Right renal pelvis (tissue), 4 donors: ENCODE results near the gene GTF2F2. TPM values are rescaled to one million over a fixed set of nuclear protein-coding genes. Genes with fewer than 3 reads are reported as not detected.

Source experiments
- DNase-seq, 4 donors: peaks; one replicate each; pipeline ENCODE4 v3.0.0-alpha.2; 2013; ENCODE audit warnings: low read depth in 4 of 4, low spot score in 3 of 4, missing footprints in 1 of 4
- polyA plus RNA-seq, 4 donors: library from polyadenylated mRNA; unstranded; fragments of 120-200 nt; gene quantifications; one replicate each; pipeline ENCODE4 v1.2.1, GENCODE V29; 2013; ENCODE audit not compliant: insufficient read length in 4 of 4

GTF2F2 gene
- polyA plus RNA-seq, 4 donors, result 28.3 to 30.5 (median 29.8) TPM

DNA sequence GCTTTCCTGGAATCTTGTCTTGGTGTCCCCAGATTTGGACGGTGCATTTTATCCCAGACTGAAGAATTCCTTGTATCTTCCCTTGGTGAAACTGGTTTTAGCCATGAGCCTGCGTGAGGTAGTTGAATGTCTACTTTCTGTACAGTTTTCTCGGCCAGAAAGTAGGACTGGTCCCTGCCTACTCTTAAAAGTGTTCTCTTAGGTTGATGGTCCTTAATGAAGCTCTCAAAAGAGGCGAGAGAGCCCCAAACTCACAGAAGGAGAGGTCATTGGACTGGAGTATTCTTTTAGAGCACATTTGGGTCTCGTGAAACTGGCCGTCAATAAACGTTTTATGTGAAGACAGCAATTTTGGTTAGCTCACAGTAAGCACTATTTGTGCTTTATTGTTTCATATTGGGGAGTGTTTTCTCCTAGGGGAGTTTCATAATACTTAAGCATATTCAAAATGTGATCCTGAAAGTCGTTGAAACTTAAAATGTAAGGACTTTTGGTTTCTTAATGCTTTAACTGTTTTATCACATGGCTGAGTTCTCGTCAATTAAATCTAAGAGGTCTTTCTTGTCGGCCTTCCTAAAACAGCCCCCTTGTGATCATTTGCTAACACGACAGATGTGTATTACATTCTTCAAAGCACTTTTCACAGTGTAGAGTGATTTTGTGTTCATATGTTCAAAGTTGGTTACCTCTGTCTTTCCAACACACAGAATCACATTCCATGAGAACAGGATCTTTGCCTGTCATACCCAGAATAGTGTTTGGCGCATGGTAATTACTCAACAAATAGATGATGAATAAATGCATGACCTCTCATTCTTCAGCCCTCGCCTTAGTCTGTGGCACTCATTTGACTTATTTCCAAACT lies 889 bp downstream of the GTF2F2 start:
- DNase-seq, result peak in 1 of 4 donors; percentile 15

DNA sequence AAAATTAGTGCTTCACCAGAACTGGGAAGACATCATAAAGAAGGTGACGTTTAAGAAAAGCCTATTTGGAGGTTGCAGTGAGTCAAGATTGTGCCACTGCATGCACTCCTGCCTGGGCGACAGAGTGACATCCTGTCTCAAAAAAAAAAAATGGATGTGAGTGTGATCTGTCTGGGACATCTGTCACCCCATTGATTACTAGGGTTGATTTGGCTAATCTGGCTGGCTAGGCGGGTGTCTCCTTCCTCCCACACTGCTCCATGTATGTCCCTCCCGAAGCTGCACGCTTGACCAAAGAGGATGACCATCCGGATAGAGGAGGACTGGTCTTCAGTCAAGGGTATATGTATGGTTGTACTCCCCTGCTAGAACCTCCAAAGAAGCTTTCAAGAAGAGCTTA lies 2.6 kb downstream of the GTF2F2 start:
- DNase-seq, result no peak

DNA sequence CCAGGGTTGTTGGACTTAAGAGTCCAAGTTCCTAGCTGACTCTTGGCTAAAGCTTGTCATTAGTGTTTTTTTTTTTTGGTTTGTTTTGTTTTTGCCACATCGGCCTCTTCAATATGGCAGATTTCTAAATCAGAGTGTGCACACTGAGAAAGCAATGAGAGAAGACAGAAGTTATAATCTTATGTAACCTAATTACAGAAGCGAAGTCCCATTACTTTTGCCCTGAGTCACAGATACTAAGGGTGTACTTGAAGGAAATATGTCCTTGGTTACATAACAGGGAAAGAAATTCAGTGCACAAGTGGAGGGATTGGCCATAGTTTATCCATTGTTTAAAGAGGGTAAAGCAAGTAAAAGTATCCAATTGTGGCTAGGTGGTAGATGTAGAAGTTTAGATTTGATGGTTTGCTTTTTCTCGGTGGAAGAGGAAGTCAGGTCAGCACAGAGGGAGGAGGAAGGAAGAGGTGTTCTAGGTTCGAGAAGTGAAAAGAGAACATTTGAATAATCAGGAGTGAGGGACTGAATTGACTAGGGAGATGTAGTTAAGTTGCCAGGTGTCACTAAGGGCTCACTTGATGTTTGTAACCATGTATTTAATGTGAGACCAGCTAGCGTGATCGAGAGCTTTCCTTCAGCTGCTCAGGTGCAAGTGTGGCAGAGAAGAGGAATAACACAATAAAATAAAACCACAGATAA lies 12.2 kb downstream of the GTF2F2 start:
- no peak for DNase-seq

DNA sequence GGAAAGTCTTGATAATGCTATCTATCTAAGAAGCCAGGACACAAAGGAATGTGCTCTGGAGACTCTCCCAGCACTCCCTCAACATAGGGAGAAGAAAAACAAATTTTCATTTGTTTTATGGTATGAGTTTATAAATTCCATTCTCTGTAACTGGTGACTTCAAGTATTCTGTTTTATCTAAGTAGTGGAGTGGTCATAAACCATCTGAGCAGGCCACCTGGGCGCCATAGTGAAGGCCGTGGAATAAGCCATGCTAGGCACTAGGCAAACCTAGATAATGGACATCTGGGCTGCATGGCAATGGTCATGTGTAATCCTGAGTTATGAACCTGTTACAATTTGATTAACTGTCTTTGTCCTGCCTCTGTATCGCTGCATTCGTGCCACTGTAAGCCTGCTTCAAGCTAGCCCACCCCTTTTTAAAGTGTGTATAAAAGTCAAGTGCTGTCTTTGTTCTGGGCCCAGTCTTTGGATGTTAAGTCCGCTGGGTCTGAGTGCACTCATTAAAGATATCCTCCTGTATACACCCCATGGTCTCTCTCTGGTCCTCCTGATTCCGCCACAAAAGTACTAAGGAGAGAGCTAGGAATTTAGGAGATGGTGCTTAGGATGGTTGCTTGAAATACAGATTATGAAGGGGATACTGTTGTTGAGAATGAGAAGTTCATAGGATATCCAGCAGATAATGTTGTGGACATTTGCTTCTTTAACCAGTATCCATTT lies 13.2 kb downstream of the GTF2F2 start:
- DNase-seq, result no peak

DNA sequence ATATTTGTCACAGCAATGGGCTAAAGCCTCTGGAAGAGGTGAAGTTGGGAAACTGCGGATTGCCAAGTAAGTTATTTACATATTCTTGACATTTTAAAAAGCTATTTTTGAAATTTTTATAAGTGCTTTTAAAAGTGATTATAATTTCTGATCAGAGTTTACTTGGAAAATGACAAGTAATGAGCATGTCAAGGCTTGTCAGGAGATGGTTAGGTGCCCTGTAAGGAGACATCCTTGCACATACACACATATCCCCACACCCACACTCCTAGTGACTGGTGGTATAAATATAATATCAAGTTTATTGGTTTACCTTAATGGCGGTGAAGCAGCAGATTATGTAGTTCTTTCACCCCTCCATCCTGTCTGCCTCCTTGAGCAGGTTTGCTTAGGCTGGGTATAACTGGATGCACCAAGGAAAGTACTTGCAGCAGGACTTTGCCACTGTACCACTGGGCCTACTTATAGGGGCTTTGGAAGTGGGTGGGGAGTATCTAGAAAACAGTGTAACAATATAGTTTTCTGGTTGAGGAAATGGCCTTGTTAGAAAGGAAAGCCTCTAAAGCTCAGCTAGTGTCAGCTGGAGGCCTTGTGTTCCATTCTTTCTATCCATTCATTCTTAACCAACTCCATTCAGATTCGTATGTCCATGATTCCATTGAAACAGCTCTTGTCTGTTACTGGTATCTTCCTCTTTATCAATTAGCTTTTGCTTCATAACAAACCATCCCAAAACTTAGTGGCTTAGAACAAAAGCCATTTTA lies 16.6 kb downstream of the GTF2F2 start:
- DNase-seq, result no peak

DNA sequence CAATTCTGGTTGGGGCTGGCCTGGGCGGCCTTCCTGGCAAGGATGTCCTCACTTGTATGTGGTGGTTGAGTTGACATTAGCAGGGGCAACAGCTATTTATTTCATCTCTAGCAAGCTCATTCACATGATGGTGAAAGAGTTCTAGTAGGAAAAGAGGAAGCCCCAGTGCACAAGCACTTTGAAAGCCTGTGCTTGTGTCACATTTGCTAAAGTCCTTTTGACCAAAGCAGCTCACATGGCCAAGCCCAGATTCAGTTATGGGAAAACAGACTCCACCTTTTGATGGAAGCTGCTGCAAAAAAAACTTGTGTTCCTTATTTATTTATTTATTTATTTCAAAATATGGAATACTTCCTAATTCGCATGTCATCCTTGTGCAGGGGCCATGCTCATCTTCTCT lies 17.2 kb downstream of the GTF2F2 start:
- no peak for DNase-seq

DNA sequence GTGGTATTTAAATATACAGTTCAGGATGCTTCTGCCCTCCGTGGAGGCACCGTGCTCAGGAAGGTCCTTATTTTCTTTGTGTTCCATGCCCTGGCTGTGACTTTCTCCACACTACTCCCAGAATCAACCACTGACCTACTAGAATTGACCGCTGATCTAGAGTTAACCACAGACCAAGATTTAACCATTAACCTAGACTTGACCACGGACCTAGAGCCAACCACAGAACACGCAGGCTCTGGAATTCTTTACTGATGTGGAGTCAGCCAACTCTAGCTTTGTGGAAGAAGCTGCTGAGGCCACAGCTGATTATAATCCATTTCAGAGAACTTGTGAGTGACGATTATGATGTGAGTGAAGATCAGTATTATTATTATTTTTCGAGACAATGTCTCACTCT lies 18.0 kb downstream of the GTF2F2 start:
- no peak for DNase-seq

DNA sequence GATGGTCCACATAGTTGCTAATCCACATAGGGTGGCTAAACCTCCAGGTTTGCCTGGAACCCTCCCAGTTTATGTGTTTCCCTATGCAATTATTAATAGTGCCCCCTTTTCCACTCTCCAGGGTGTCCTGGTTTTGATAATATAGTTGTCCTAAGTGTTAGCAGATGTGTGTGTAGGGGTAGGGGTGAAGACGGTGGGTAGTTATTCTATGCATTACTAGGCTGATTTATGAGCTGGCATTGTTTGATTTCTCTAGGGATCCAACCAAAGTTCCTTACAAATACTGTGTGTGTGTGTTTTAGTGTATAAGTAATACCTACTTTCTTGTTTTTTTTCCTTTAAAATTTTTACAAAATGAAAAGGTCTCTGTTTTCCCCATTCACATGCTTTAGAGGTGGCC lies 21.1 kb downstream of the GTF2F2 start:
- no peak for DNase-seq

DNA sequence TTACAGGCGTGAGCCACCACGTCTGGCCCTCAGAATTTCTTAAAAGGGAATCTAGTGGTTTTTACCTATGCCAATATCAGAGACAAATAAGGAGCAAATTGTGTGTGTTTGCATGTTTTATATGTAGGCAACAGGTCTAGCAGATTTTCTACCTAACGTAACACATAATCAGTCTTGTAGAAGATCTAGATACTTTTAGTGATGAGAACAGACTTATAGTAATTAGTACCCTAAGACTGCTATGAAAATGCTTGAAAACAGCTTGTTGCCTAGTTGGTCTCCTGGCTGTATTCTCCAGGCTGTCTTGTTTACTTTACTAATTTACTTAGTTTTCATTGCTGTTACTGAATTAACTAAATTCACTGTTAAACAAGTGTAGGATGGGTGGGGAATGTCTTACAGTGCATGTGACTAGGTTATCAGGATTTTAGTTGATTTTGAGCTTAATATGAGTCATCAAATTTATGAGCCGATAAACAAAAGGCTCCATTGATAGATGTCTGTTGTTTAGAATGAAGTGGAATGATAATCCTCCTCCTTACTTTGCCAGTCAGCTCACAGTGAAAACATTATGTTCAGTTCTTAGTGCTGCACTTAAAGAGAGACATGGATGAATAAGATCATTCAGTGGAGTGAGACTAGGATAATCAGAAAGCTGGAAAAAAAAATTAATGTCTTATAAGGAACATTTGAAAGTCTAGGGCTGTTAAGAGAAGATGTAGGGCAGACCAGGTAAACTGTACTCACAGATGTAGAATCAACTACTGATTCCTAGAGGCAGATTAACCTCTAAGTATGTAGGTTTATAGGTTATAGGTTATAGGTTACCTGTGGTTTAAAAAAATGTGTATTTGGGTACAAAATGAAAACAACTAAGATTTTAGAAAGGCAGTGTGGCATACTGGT lies 22.4 kb downstream of the GTF2F2 start:
- no peak for DNase-seq

DNA sequence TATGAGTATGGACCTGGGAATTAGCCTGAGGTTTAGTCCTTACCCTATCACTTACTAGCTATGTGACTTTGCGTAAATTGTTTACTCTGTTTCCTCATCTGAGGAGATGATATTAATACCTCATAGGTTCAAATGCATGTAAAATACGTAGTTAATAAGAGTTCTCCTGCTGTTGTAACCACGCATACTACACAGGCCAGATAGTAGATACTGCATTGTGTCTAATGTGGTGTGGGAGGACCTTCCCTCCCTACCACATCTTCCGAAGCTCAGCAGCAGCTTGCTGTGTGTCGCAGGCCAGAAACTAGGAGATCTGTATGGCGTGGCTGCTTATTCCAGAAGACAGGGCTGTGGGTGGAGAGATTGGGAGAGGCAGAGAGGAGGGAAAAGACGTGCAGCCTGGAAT lies 23.0 kb downstream of the GTF2F2 start:
- DNase-seq, result no peak

DNA sequence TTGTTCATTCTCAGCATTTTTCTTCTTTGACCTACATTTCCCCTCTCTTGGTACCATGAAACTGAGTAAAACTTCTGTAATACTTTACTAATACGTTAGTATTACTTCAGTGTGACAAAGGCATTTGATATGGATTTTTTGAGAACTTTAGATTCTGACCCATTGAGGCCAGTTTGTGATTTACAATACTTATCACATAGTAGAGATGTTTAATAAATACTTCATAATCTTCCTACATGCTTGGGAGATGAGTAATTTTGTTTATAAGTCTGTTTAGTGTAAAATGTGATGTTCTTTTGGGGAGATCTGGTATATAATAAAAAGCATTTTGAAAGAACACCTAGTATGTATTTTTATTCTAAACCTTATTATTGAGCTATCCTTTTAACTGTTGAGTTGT lies 29.7 kb downstream of the GTF2F2 start:
- DNase-seq, result no peak

DNA sequence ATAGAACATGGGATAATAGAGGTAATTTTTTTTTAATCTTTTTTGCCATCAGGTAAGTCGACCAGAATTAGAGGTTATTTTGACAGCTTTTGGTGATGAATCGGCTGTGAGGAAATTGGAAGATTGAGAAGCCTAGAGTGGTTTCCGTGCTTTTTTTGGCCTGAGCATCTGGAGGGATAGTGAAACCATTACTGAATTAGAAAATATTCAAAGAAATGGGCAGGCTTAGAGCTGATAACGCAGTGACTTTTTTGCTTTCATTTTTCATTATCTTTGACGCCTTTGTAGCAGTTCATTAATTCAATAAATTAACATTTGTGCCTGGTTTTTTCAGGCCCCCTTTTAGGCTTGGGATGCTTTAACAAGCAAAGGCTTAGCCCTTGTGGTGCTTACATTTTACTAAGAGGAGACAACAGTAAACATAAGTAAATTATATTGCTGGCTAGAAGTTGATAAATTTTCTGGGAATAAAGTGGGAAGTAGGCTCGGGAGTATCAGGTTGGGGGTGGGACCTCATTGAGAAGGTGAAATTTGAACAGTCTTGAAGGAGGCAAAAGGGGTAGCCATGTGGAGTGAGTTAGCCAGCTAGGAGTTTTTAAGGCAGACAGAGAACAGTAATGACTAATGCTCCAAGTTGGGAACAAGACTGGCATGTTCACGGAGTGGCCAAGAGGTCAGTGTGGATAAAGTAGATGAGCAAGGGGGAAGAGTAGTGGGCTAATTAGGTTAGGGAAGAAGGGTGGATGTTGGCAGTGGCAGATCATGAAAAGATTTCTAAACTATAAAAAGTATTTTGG lies 36.5 kb downstream of the GTF2F2 start:
- DNase-seq, result no peak

DNA sequence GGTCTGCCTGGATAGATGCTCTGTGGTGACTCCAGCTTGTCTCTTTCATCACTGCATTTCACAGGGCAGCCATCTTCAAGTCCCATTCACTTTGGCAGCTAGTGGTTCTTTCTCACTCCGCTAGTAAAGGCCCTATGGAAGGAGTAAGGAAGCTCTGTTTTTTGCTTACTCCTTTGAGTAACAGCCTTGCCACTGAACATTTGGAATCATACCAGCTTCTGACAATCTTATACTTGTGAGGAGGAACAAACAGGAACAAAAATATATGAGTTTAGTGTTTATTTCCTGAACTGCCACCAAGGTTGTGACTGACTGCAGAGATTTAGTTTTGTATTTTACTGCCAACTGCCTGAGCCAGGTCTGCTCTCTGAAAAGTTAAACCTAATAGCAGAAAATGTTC lies 41.9 kb downstream of the GTF2F2 start:
- no peak for DNase-seq

DNA sequence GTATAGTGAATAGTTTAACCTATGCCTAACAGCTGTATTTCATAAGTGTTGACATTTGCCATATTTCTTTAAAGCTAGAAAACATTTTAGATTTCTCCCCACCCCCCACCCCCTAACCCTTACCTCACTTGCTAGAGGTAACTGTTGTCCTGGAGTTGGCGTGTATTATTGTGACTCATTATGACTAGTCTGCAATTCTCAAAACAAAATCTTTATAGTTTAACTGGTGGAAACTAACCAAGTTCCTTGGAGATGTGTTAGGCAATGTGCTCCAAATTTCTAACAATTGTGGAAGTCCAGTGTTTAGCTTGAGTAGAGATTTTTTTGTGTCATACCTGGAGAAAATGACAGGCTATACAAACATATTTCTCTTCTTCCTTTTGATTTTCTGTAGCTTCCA lies 42.5 kb downstream of the GTF2F2 start:
- no peak for DNase-seq

DNA sequence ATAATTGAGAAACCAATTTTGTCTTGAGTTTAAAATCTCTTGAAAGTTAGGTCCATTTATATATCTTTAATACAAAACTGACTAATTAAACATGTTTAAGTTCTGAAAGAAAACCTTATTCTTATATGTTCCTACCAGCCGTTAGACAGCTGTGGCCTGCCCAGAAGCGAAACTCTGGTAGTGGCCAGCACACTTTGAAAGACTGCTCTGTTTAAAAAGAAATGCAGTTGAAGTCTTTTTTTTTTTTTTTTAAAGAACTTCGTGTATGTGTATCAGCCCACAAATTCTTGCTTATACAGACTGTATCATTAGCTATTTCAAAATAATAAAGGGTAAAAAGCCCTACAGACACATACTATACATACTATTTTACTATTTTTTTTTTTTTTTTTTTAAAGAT lies 46.5 kb downstream of the GTF2F2 start:
- DNase-seq, result no peak

DNA sequence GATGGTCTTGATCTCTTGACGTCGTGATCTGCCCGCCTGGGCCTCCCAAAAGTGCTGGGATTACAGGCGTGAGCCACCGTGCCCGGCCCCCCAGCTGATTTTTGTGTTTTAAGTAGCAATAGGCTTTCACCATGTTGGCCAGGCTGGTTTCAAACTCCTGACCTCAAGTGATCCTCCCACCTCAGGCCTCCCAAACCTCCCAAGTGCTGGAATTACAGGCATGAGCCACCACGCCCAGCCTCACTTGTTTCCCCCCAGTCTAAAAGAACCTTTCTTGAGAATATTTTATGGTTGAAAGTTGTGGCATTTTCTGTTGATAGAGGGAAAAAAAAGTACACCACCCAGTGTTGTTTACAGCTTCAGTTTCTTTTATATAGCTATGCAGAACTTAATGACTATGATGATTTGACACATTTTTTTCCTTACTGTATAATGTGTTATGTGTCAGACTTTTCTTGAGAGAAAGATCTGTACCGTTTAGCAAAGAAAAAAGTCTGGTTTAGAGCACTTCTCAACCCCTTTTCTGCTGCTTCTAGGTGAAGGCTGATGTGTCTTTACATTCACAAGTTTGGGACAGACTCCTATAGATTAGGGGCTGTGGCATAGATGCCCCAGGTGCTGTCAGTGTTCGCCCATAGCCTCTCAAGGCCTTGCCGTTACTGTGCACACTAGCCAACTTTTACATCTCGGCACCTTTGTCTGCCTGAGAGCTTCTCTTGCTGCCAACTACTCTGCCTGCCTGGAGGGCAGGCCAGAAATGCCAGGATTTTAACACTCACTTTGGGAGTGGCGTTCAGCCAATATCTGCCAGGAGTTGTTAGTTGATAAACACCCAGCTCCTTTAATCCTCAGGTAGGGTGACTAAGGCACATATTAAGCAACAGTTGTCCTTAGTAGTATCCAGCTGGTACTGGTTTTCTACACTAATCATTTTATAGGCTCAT lies 47.6 kb downstream of the GTF2F2 start:
- DNase-seq, result no peak

DNA sequence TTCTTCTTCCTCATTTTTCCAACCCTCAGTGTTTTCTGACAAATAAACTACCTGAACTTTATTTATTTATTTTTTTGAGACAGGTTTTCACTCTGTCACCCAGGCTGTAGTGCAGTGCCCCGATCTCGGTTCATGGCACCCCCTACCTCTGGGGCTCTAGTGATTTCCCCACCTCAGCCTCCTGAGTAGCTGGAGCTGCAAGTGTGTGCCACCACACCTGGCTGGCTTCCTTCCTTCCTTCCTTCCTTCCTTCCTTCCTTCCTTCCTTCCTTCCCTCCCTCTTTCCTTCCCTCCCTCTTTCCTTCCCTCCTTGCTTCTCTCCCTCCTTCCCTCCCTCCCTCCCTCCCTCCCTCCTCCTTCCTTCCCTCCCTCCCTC lies 48.2 kb downstream of the GTF2F2 start:
- no peak for DNase-seq

DNA sequence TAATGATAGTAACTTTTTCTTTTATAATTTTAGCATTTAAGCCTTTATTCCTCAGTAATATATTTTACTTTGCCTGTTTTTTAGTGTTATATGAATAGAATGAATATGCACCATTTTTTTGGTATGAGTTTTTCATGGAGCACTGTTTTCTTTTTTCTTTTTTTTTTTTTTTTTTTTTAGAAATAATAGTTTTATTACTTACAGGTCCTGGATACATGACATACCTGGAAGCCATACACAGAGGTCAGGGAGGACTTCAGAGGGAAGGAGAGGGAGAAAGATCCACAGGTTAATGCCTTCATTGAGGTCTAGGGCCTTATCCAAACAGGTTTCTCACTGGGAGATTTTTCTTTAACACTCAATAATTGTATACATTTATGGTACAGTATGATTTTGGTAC lies 54.2 kb downstream of the GTF2F2 start:
- DNase-seq, result no peak
